COLO829 (cell line): Measurements from ENCODE around the gene LRIG1.
"Not testable (repeated sequence)": the region's sequence is repeated elsewhere in the genome, so short reads cannot be mapped to it uniquely, and the experiment has no call there.

Experiments
- DNase-seq: peaks from one replicate; pipeline ENCODE4 v3.0.0; 2012; ENCODE audit warnings: low spot score

The LRIG1 gene

GRCh38 chr3:66421893-66422292, 78.9 kb downstream of the LRIG1 start:
- DNase-seq = not testable (repeated sequence)

DNA sequence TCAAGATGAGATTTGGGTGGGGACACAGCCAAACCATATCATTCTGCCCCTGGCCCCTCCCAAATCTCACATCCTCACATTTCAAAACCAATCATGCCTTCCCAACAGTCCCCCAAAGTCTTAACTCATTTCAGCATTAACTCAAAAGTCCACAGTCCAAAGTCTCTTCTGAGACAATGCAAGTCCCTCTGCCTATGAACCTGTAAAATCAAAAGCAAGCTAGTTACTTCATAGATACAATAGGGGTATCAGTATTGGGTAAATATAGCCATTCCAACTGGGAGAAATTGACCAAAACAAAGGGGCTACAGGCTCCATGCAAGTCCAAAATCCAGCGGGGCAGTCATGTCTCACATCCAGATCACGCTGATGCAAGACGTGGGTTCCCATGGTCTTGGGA, 79.7 kb downstream of the LRIG1 start:
- DNase-seq = not testable (repeated sequence)

DNA sequence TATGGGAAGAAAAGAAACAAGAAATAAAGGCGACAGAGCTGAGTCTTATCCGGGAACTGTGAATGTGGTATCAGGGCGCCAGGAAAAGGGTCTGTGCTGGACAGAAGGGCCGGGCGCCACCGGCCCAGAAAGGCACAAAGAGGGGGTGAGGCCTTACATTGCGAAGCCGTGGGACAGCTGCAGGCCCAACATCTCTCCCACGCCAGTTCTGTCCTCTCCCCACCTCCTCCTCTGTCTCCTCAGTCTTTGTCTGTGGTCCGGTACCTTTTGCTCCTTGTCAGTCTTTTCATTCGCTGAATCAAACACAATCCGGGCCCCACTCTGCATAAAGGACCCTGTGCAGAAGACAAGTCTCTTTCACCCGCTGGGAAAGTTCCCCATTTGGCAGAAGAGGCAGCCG, 81.8 kb downstream of the LRIG1 start:
- DNase-seq = no peak

DNA sequence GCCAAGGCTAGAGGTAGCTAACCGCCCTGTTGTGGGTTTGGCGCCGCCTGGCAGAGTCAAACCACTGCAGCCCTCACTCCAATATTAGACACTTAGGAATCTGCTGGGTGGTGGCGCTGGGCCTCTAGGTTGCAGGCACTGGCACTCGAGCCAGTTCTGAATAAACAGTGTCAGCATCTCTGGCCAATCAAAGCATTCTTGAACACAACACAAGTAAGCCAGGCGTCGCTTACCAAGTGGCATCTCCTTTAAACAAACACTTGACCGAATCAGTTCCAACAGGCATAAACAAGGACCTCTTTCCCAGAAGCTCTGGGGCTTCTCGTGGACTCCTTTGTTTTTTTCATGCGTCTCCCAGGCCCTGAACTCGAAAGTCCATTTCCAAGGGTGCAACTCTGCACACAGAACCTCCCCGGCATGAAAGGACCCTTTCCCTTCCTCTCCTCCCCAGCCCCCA, 82.3 kb downstream of the LRIG1 start:
- no peak for DNase-seq

DNA sequence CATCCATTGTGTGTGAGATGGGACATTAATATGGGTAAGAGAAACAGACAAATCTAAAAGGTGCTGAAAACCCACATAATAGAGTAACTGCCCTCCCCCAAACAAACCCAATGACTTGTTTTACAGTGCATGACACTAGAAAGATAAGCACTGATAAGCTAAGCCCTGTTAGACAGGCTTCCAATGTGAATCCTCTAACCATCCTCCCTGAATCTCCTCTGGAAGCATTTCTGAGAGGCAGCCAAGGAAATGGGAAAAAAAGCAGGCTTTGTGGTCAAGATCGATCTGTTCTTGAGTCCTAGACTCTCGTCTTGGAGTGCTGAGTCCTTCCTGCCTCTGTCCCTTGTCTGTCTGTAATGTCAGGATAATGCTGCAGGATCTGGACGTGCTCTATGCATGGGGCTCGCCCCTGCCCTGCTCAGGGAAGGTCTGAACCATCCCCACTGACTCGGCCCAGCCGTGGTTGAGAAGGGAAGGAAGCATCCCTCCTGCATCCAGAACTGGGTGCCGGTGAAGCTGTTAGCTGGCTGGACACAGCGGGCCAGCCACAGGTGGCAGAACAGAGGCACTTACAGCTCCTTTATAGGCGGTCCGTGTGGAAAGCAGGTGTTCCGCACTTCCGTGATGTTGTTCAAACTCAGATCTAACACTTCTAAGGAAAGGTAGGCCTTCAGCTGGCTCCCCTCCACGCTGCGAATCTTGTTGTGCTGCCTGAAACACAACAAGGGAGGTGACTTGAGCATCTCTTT, 84.1 kb downstream of the LRIG1 start:
- peak; percentile 72 for DNase-seq

DNA sequence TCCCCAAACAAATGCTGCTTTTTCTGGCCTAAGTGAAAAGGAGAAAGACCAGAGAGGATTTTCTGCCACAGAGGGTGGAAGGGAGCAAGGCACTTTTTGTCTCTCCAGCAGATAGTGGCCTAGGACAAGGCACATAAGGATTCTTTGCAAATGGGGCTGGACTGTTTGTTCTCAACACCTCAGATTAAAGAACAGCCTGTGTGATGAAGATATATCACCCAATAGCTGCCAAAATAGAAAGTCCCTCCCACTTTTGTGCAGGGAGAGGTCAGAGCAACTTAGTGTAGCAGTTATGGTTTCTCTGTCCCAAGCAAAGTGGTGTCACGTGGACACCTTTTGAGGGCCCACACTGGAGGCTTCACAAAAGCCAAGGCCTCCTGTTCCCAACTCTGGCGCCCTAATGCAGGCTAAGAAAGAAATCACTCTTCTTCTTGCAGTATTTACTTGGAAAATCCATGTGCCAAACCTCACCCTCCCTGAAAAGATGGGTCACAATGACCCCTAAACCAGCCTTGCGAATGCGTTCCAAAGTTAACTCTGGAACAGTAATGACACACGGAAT, 84.9 kb downstream of the LRIG1 start:
- no peak for DNase-seq

GRCh38 chr3:66414846-66415245, 86.0 kb downstream of the LRIG1 start:
- DNase-seq = no peak

DNA sequence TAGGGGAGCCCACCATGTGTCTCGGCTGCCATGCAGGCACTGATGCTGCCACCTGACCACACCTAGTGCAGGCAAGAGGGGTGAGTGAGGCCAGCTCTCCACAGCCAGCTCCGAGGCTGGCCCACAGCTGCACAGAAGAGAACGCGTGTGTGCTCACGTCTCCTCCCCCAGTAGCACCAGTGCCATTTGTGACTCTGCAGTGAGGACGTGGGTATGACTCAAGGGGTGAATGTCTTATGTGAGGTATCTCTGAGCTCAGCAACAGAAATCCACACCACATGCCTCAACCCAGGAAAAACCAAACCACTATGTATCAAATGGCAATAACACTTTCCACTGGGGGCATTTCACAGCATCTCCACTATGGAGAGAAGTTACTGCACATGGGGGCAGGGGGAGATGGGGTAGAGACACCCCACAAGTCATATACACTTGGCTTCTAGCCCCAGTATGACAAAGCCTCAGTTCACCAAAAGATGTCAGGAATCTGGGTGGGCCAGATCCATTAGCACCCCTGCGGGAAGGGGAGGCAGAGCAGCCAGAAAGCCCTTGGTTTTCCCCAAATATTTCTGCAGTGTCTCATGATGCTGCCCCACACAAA, 87.6 kb downstream of the LRIG1 start:
- no peak for DNase-seq

- DNase-seq = no peak
These were observed 88.6 kb downstream of the LRIG1 start for GRCh38 chr3:66411961-66412887.

- no peak for DNase-seq
These were observed 89.3 kb downstream of the LRIG1 start for GRCh38 chr3:66411474-66411873.

- no peak for DNase-seq
These were observed 89.8 kb downstream of the LRIG1 start for GRCh38 chr3:66410976-66411375.

GRCh38 chr3:66409771-66410754, 90.8 kb downstream of the LRIG1 start:
- no peak for DNase-seq

GRCh38 chr3:66407611-66408218, 93.1 kb downstream of the LRIG1 start:
- DNase-seq = peak; percentile 89

DNA sequence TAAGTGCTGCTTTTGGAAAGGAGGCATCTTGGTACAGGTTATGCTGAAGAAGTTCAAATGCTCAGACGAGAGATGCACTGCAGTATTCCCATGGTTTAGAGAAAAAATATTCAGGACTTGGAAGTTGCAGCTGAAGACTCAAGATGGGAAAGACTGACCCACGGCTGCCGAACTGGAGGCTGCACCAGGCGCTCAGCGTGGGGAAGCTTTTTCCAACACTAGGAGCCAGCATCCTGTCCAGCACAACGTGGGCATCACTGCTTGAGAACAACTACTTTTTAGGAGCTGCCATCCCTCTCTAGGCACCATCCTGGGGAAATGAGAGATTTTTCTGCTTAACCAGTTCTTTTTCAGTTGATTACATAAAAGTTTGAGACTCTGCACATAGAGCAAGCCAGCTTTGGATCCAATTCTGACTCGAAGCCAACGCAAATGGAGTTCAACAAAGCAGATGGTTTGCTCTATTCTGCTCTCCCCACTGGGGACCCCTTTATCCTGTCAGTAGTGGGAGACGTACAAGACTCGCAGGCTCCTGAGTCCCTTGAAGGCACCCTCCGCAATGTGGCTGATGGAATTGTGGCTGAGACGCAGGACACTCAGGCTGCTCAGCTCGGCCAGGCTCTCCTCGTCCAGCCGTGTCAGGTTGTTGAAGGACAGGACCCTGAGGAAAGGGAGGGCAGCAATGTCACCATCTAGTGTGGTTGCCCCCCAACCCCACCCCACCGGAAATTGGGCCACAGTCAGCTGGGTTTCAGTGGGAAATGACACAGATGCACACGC, 93.8 kb downstream of the LRIG1 start:
- no peak for DNase-seq

GRCh38 chr3:66406163-66406562, 94.7 kb downstream of the LRIG1 start:
- no peak for DNase-seq

DNA sequence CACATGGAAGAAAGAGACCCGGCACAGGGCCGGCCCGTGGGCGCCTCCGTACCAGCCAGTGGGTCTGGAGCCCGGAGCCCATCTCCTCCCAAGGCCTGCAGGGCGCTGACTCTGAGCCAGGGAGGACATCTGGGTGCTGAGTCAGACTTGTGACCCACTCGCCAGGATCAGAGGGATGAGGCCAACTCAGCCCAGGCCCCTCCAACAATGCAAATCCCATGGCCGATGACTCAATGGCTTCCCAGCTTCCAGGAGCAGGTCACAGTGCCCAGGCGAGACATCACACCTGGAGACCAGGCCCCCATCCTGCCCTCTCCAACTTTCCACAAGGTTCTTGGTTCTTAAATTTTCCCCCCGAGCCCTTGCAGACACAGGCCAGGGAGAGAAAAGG, 95.1 kb downstream of the LRIG1 start:
- no peak for DNase-seq

DNA sequence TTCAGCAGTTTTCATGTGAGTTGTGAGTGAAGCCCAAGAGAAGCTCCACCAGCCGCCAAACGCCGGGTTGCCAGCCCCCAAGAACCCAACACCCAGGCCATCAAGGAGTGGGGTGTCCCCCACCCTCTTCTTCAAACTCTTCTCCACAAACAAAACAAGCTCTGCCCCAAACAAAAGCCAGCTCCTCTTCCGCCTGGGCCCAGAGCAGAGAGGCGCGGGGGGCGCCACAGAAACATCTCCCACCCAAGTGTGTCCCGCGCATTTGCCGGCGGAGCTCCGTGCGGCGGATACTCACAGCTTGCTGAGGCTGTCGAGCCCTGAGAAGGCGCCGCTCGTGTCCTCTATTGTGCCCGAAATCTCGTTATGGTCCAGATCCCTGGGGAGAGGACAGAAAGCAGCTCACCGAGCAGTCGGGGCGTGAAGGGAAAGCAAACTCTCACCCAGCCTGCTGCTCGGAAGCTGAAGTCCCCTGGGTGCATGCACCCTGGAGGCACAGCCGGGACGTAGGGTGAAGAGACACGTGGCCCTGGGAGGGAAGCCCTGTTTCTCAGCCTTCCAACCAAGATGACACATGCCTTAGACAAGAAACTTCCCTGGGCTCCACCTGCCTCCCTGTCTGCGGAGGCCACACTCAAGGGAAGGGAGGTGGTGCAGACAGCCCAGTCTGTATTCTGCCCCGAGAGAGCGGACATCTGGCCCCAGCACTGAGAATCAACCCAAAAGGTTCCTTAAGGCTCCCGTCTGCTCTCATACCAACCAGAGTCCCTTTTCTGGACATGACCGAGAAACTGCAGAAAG, 95.7 kb downstream of the LRIG1 start:
- DNase-seq = no peak

- no peak for DNase-seq
These were observed 96.6 kb downstream of the LRIG1 start for GRCh38 chr3:66404197-66404596.
